SK-N-SH treated with all-trans-retinoic acid at 6 μM for 48 hours (cell line): ENCODE data around the gene CARD10.

Experiments
- ATAC-seq: fragments of 200-7000 bp; cut with Tn5 transposase; 3 replicates; pipeline ENCODE4 v1.9.1; 2020; ENCODE audit warnings: mild to moderate bottlenecking, moderate library complexity
- ARNTL ChIP-seq: fragments of 450-650 bp; formaldehyde crosslinking; IDR thresholded peaks from 2 replicates; pipeline ENCODE4 v1.5.0; 2020; ENCODE audit warnings: low read depth, mild to moderate bottlenecking, moderate library complexity, borderline replicate concordance
- CREB5 ChIP-seq: fragments of 250-450 bp; sonication (Bioruptor Pico); IDR thresholded peaks from 2 replicates; pipeline ENCODE4 v1.5.1; 2020; ENCODE audit warnings: low read depth, mild to moderate bottlenecking, moderate library complexity
- CSDC2 ChIP-seq: fragments of 250-450 bp; sonication (Bioruptor Pico); IDR thresholded peaks from 2 replicates; pipeline ENCODE4 v1.5.0; 2020; ENCODE audit warnings: mild to moderate bottlenecking, moderate library complexity
- CSRNP3 ChIP-seq: fragments of 250-450 bp; sonication (Bioruptor Pico); IDR thresholded peaks from 2 replicates; pipeline ENCODE4 v1.5.1; 2021; ENCODE audit warnings: mild to moderate bottlenecking, moderate library complexity
- ESRRG ChIP-seq: fragments of 250-450 bp; sonication (Bioruptor Pico); IDR thresholded peaks from 2 replicates; pipeline ENCODE4 v1.6.1; 2021; ENCODE audit warnings: mild to moderate bottlenecking
- GLIS3 ChIP-seq: fragments of 250-450 bp; sonication (Bioruptor Pico); IDR thresholded peaks from 2 replicates; pipeline ENCODE4 v1.5.0; 2020; ENCODE audit warnings: mild to moderate bottlenecking, moderate library complexity
- ISL1 ChIP-seq: fragments of 250-450 bp; sonication (Bioruptor Pico); IDR thresholded peaks from 2 replicates; pipeline ENCODE4 v2.1.2; 2022; ENCODE audit warnings: mild to moderate bottlenecking, moderate library complexity
- PATZ1 ChIP-seq: fragments of 250-450 bp; sonication (Bioruptor Pico); IDR thresholded peaks from 2 replicates; pipeline ENCODE4 v1.8.0; 2020; ENCODE audit warnings: mild to moderate bottlenecking, moderate library complexity, borderline replicate concordance
- POU6F1 ChIP-seq: fragments of 250-450 bp; sonication (Bioruptor Pico); IDR thresholded peaks from 2 replicates; pipeline ENCODE4 v1.8.0; 2021; ENCODE audit warnings: low read depth, mild to moderate bottlenecking, moderate library complexity, borderline replicate concordance
- PPARA ChIP-seq: fragments of 250-450 bp; sonication (Bioruptor Pico); IDR thresholded peaks from 2 replicates; pipeline ENCODE4 v1.5.0; 2020; ENCODE audit warnings: mild to moderate bottlenecking, borderline replicate concordance
- RARB ChIP-seq: fragments of 250-450 bp; sonication (Bioruptor Pico); IDR thresholded peaks from 2 replicates; pipeline ENCODE4 v1.8.0; 2021; ENCODE audit warnings: mild to moderate bottlenecking, moderate library complexity
- SNAI2 ChIP-seq: fragments of 250-450 bp; sonication (Bioruptor Pico); IDR thresholded peaks from 2 replicates; pipeline ENCODE4 v1.5.0; 2020; ENCODE audit warnings: mild to moderate bottlenecking, moderate library complexity
- TCF4 ChIP-seq: fragments of 250-450 bp; sonication (Bioruptor Pico); IDR thresholded peaks from 2 replicates; pipeline ENCODE4 v1.8.0; 2021; ENCODE audit warnings: mild to moderate bottlenecking, moderate library complexity, borderline replicate concordance
- TOX ChIP-seq: fragments of 250-450 bp; sonication (Bioruptor Pico); IDR thresholded peaks from 2 replicates; pipeline ENCODE4 v1.8.0; 2021; ENCODE audit warnings: mild to moderate bottlenecking, moderate library complexity, borderline replicate concordance
- ZC3H10 ChIP-seq: fragments of 250-450 bp; sonication (Bioruptor Pico); IDR thresholded peaks from 2 replicates; pipeline ENCODE4 v1.5.1; 2021; ENCODE audit warnings: mild to moderate bottlenecking, moderate library complexity
- ZFP3 ChIP-seq: fragments of 250-450 bp; sonication (Bioruptor Pico); IDR thresholded peaks from 2 replicates; pipeline ENCODE4 v1.5.0; 2020; ENCODE audit warnings: mild to moderate bottlenecking, moderate library complexity
- ZNF565 ChIP-seq: fragments of 450-650 bp; formaldehyde crosslinking; conservative IDR thresholded peaks from 2 replicates; pipeline ENCODE4 v1.5.0; 2020; ENCODE audit warnings: low read depth, mild to moderate bottlenecking, moderate library complexity
- ZNF70 ChIP-seq: fragments of 450-650 bp; formaldehyde crosslinking; IDR thresholded peaks from 2 replicates; pipeline ENCODE4 v1.5.0; 2020; ENCODE audit warnings: mild to moderate bottlenecking, moderate library complexity
- ZNF8 ChIP-seq: fragments of 450-650 bp; formaldehyde crosslinking; IDR thresholded peaks from 2 replicates; pipeline ENCODE4 v1.5.0; 2020; ENCODE audit warnings: mild to moderate bottlenecking, moderate library complexity

The CARD10 gene

GRCh38 chr22:37482244-37482643 lies 37.0 kb downstream of the CARD10 start:
- no peak for ATAC-seq

GRCh38 chr22:37481347-37481907 lies 37.8 kb downstream of the CARD10 start:
- no peak for ATAC-seq
- no peak for TF ChIP-seq CSRNP3 (CRISPR knock-in tag)
- TF ChIP-seq PATZ1 (CRISPR knock-in tag): no peak
- no peak for TF ChIP-seq ZC3H10 (CRISPR knock-in tag)
- TF ChIP-seq CREB5: no peak
- no peak for TF ChIP-seq CSDC2
- TF ChIP-seq ZNF70 (CRISPR knock-in tag): no peak
- no peak for TF ChIP-seq GLIS3 (CRISPR knock-in tag)
- no peak for TF ChIP-seq ZNF565
- TF ChIP-seq SNAI2: no peak
- TF ChIP-seq TCF4 (CRISPR knock-in tag): no peak
- no peak for TF ChIP-seq TOX (CRISPR knock-in tag)
- TF ChIP-seq, all 23 proteins: peak for 0

More at GRCh38 chr22:37482244-37482643, 37.0 kb downstream of the CARD10 start:
- TF ChIP-seq SNAI2 (no peak), ESRRG (no peak), RARB (CRISPR knock-in tag) (no peak), ARNTL (no peak), POU6F1 (CRISPR knock-in tag) (no peak), PATZ1 (CRISPR knock-in tag) (no peak), CSDC2 (no peak), ZNF565 (no peak), PPARA (CRISPR knock-in tag) (no peak), CREB5 (no peak), CSRNP3 (CRISPR knock-in tag) (no peak), ISL1 (CRISPR knock-in tag) (no peak), ZNF8 (no peak), ZFP3 (CRISPR knock-in tag) (no peak), TOX (CRISPR knock-in tag) (no peak)
